ENCODE measurements around the gene GOLGA6L10. TPM values are rescaled to one million over a fixed set of nuclear protein-coding genes. Genes with fewer than 3 reads are reported as not detected.
A peak's percentile ranks its signal among the peaks of the same experiment; 100 is the strongest.
"Not testable (repeated sequence)": the region's sequence is repeated elsewhere in the genome, so short reads cannot be mapped to it uniquely, and the experiment has no call there.

The GOLGA6L10 gene
- polyA plus RNA-seq, 10 donors = 0.43 to 4.6 (median 1.4) TPM

- not testable (repeated sequence) for DNase-seq
Observed at GRCh38 chr15:82317516-82317915, 31.8 kb downstream of the GOLGA6L10 start.

GRCh38 chr15:82317091-82317489 lies 32.2 kb downstream of the GOLGA6L10 start:
- DNase-seq = no peak

GRCh38 chr15:82316247-82317090 lies 32.8 kb downstream of the GOLGA6L10 start:
- not testable (repeated sequence) for DNase-seq

GRCh38 chr15:82315519-82316246 lies 33.6 kb downstream of the GOLGA6L10 start:
- DNase-seq = peak in 1 of 3 donors; percentile 1

GRCh38 chr15:82314769-82315518 lies 34.3 kb downstream of the GOLGA6L10 start:
- DNase-seq = no peak

DNA sequence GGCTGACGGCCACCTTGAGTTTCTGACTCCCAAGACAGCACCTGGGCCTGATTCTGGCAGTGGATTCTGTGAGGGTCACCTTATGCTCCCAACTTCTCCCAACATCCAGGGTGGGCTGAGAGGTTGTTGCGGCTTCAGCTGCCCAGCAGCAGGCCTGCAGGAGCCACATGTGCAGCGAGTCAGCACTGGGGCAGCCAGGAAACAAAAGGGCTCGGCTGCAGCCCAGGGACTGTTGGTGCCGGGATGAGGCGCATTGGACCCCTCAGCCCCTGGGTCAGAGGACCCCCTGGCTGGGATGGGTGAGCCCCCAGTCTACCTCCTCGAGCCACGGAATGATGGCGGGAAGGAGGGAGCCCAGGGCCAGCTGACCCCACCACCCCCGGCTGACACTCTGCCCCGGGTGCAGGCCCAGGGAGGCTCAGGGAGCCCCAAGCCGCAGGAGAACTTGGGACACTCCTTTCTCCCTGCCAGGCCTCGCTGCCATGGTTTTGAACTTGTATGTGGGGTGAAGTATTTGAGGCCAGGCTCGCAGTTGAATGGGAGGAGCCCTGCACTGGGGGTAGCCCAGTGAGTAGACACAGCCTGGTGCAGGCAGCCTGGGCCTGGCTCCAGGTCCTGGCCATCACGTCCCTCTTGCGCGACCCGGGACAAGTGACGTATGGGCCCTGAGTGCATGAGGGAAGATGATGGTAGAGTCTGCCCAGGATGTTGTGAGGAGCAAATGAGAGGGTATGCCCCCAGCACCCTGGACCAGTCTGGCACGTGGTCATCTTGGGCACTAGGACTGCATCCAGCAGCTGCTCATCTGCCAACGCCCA lies 35.1 kb downstream of the GOLGA6L10 start:
- DNase-seq = not testable (repeated sequence)

GRCh38 chr15:82313446-82313845 lies 35.8 kb downstream of the GOLGA6L10 start:
- no peak for DNase-seq

DNA sequence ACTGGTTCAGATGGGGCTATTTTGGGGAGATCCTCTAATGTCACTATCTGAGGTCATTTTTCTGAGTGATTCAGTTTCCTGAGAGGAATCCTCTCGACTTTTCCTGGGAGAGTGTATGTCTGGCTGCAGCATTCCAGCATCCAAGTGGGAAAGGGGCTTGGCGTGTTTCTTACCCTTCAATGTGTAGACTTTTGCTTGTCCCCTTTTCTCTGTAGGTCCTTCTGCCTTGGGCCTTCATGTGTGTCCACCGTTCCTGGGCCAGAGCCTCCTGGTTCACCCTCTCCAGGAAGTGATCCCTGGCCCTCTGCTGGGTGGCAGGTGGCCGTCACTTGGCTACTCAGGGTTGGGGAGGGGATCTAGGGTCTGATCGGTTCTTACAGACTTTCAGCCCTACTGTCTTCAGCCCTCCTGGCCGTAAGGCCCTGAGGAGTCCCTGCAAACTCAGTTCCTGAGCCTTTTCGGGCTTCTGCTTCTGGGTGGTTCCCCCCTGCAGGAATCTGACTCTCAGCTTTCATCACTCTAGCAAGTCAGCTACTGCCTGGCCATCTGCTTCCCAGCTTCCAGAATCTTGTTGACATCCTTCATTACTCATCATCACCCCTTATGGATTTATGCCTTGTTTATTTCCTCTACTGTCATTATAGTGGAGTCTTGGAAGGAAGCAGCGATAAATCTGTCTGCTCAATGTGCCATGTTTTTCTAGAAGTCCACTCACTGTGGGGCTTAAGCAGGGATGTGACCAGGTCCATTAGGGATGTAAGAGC lies 36.5 kb downstream of the GOLGA6L10 start:
- DNase-seq = peak in 1 of 3 donors; percentile 28

GRCh38 chr15:82311321-82311720 lies 38.0 kb downstream of the GOLGA6L10 start:
- not testable (repeated sequence) for DNase-seq

DNA sequence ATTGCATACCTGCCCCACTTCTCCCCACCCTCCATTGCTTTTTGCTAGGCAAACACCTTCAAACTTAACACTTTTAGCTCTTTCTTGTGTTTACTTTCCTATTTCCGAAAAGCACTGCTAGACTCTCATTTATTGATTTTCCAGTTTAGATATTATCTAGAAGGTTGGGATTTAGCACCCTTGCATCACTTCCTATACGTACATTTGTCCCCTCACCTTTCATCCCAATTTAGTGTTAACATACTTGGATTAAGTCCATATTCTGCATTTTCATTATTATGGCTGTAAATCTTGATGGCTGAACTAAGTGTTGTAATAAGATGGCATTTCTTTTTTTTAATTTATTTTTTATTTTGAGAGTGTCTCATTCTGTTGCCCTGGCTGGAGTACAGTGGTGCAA lies 39.5 kb downstream of the GOLGA6L10 start:
- DNase-seq = no peak

GRCh38 chr15:82307714-82308081 lies 41.6 kb downstream of the GOLGA6L10 start:
- DNase-seq = no peak

- DNase-seq = no peak
Observed at GRCh38 chr15:82306791-82307713, 42.2 kb downstream of the GOLGA6L10 start.

DNA sequence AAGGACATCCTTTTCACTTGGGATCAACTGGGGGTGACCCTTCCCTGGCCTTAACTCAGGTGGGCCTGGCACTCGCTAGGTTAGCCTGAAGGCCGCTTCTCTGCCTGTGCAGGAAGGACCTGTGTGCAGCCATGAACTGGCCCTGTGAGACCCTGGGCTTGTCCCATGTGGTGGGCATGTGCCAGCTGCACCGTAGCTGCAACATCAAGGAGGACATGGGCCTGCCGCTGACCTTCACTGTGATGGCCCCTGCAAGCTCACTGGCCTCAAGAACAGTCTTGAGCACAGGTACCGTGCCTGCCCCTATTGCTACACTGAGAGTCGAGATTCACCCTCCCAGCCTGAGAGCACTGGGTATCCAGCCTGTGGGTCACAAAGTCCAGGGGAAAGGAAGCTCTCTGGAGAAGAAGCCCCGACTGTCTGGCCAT lies 43.6 kb downstream of the GOLGA6L10 start:
- DNase-seq = no peak

GRCh38 chr15:82304778-82305090 lies 44.5 kb downstream of the GOLGA6L10 start:
- DNase-seq = no peak

GRCh38 chr15:82303956-82304777 lies 45.1 kb downstream of the GOLGA6L10 start:
- DNase-seq = no peak

GRCh38 chr15:82301296-82302016 lies 47.8 kb downstream of the GOLGA6L10 start:
- DNase-seq = no peak

DNA sequence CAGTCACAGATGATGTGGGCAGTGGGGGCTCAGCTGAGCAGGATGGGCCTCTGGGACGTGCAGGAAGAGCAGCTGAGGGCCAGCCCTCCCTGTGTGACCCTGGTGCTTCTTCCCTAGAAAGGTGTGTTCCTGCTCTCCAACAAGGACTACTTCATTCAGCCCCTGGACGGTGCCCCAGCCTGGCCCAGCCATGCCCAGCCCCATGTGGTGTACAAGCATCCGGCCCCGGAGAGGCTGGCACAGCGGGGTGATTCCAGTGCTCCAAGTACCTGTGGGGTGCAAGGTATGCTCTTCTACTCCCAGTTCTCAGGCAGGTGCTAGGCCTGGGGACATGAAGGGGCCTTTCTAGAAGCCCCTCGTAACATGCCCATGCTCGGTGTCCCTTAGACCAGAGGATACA lies 48.4 kb downstream of the GOLGA6L10 start:
- DNase-seq = no peak

DNA sequence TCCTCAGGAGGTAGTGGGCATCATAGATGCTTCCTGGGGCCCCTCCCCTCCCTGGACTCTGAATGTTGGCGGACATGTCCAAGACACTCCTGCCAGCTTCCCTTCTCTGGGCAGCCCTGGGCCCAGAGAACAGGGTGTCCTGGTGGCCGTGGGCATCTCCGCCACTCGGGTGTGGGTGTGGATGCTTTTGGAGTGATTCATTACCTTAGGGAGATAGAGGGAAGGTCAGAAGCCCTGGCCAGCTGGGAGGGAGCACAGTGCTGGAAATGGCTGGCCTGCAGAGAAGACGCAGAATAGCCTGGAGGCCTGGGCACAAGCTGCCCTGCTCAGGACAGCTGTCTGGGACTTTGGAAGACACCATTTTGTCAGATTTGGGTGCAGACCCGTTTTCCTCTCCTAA lies 48.9 kb downstream of the GOLGA6L10 start:
- DNase-seq = not testable (repeated sequence)

All from muscle of back (tissue), 11 donors.